HEK293 (cell line): ENCODE results near the gene CDK11A.

Experiments used
- ATF2 ChIP-seq: fragments of 450-650 bp; formaldehyde crosslinking; IDR thresholded peaks from 2 replicates; pipeline ENCODE4 v1.5.1; 2016; ENCODE audit warnings: missing biosample characterization, missing genetic modification characterization, low read depth
- TF ChIP-seq, protein P1 (sequence below): fragments of 450-650 bp; formaldehyde crosslinking; IDR thresholded peaks from 2 replicates; pipeline ENCODE4 v1.5.1; 2016; ENCODE audit warnings: missing biosample characterization, missing genetic modification characterization
- TF ChIP-seq, protein P2 (sequence below): fragments of 450-650 bp; formaldehyde crosslinking; IDR thresholded peaks from 2 replicates; pipeline ENCODE4 v1.5.1; 2016; ENCODE audit warnings: missing biosample characterization, missing genetic modification characterization

DNA sequence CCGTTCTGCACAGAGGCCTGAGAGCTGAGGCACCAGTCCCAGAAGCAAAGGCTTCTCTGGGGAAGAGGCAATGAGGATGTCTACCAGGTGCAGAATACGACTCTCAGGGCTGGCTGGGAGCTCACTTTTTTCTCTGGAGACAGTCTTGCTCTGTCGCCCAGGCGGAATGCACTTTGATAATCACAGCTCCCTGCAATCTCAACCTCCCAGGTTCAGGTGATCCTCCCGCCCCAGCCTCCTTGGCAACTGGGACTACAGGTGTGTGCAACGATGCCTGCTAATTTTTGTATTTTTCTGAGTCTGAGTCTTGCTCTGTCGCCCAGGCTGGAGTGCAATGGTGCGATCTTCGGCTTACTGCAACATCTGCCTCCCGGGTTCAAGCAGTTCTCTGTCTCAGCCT lies 36.6 kb upstream of the CDK11A start:
- TF ChIP-seq, protein P1, sequence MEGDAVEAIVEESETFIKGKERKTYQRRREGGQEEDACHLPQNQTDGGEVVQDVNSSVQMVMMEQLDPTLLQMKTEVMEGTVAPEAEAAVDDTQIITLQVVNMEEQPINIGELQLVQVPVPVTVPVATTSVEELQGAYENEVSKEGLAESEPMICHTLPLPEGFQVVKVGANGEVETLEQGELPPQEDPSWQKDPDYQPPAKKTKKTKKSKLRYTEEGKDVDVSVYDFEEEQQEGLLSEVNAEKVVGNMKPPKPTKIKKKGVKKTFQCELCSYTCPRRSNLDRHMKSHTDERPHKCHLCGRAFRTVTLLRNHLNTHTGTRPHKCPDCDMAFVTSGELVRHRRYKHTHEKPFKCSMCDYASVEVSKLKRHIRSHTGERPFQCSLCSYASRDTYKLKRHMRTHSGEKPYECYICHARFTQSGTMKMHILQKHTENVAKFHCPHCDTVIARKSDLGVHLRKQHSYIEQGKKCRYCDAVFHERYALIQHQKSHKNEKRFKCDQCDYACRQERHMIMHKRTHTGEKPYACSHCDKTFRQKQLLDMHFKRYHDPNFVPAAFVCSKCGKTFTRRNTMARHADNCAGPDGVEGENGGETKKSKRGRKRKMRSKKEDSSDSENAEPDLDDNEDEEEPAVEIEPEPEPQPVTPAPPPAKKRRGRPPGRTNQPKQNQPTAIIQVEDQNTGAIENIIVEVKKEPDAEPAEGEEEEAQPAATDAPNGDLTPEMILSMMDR = no peak
- TF ChIP-seq, protein P2, sequence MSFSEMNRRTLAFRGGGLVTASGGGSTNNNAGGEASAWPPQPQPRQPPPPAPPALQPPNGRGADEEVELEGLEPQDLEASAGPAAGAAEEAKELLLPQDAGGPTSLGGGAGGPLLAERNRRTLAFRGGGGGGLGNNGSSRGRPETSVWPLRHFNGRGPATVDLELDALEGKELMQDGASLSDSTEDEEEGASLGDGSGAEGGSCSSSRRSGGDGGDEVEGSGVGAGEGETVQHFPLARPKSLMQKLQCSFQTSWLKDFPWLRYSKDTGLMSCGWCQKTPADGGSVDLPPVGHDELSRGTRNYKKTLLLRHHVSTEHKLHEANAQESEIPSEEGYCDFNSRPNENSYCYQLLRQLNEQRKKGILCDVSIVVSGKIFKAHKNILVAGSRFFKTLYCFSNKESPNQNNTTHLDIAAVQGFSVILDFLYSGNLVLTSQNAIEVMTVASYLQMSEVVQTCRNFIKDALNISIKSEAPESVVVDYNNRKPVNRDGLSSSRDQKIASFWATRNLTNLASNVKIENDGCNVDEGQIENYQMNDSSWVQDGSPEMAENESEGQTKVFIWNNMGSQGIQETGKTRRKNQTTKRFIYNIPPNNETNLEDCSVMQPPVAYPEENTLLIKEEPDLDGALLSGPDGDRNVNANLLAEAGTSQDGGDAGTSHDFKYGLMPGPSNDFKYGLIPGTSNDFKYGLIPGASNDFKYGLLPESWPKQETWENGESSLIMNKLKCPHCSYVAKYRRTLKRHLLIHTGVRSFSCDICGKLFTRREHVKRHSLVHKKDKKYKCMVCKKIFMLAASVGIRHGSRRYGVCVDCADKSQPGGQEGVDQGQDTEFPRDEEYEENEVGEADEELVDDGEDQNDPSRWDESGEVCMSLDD (tag by site-specific recombination) = no peak
- TF ChIP-seq ATF2 (tag by site-specific recombination) = no peak
